Measurements from ENCODE around the gene ENPP6.

Gene ENPP6

GRCh38 chr4:184188443-184189400 is 29.0 kb downstream of the ENPP6 start:
- DNase-seq = no peak

GRCh38 chr4:184177271-184177670 is 40.4 kb downstream of the ENPP6 start:
- no peak for DNase-seq

- no peak for DNase-seq
Observed at GRCh38 chr4:184174571-184175488, 42.8 kb downstream of the ENPP6 start.

- no peak for DNase-seq
Observed at GRCh38 chr4:184171011-184171410, 46.7 kb downstream of the ENPP6 start.

- no peak for DNase-seq
Observed at GRCh38 chr4:184169225-184169867, 48.3 kb downstream of the ENPP6 start.

- no peak for DNase-seq
Observed at GRCh38 chr4:184168406-184169019, 49.2 kb downstream of the ENPP6 start.

- no peak for DNase-seq
Observed at GRCh38 chr4:184167576-184167975, 50.1 kb downstream of the ENPP6 start.

GRCh38 chr4:184166736-184167135 is 50.9 kb downstream of the ENPP6 start:
- DNase-seq = no peak

- no peak for DNase-seq
Observed at GRCh38 chr4:184165291-184165690, 52.4 kb downstream of the ENPP6 start.

GRCh38 chr4:184163813-184164212 is 53.9 kb downstream of the ENPP6 start:
- peak; percentile 27 for DNase-seq

- no peak for DNase-seq
Observed at GRCh38 chr4:184162596-184162995, 55.1 kb downstream of the ENPP6 start.

GRCh38 chr4:184157322-184157721 is 60.4 kb downstream of the ENPP6 start:
- no peak for DNase-seq

- no peak for DNase-seq
Observed at GRCh38 chr4:184156163-184156920, 61.3 kb downstream of the ENPP6 start.

GRCh38 chr4:184154199-184154598 is 63.5 kb downstream of the ENPP6 start:
- no peak for DNase-seq

- no peak for DNase-seq
Observed at GRCh38 chr4:184153781-184154180, 63.9 kb downstream of the ENPP6 start.

- no peak for DNase-seq
Observed at GRCh38 chr4:184151988-184152485, 65.6 kb downstream of the ENPP6 start.

- no peak for DNase-seq
Observed at GRCh38 chr4:184150102-184150839, 67.4 kb downstream of the ENPP6 start.

- no peak for DNase-seq
Observed at GRCh38 chr4:184148738-184149637, 68.7 kb downstream of the ENPP6 start.

- no peak for DNase-seq
Observed at GRCh38 chr4:184147858-184148737, 69.6 kb downstream of the ENPP6 start.
